Ascending aorta (tissue), 2 donors: Measurements from ENCODE around the gene COL5A3. TPM values are rescaled to one million over a fixed set of nuclear protein-coding genes. Genes with fewer than 3 reads are reported as not detected.
"Not testable (repeated sequence)": the region's sequence is repeated elsewhere in the genome, so short reads cannot be mapped to it uniquely, and the experiment has no call there.

Experiments
- DNase-seq, 2 donors: peaks; one replicate each; pipeline ENCODE4 v3.0.0-alpha.2; 2019; ENCODE audit warnings: low spot score in 2 of 2
- H3K27ac ChIP-seq, 2 donors: fragments of 200-600 bp; sonication (generic); one replicate each; pipeline ENCODE4 v1.5.1; 2016 to 2017; ENCODE audit warnings: mild to moderate bottlenecking in 1 of 2
- H3K27me3 ChIP-seq: fragments of 200-600 bp; sonication (generic); one replicate; pipeline ENCODE4 v1.5.1; 2017
- H3K36me3 ChIP-seq, 2 donors: fragments of 200-600 bp; sonication (generic); one replicate each; pipeline ENCODE4 v1.5.1; 2016
- H3K4me1 ChIP-seq, 2 donors: fragments of 200-600 bp; sonication (generic); one replicate each; pipeline ENCODE4 v1.5.1; 2016 to 2017; ENCODE audit warnings: mild to moderate bottlenecking in 1 of 2
- H3K4me3 ChIP-seq, 2 donors: fragments of 200-600 bp; sonication (generic); one replicate each; pipeline ENCODE4 v1.5.1; 2016 to 2017; ENCODE audit warnings: mild to moderate bottlenecking in 1 of 2
- H3K9me3 ChIP-seq, 2 donors: fragments of 200-600 bp; sonication (generic); one replicate each; pipeline ENCODE4 v1.5.1; 2016
- intact Hi-C: fragments of 100-400 bp; cut with DNase I; formaldehyde crosslinking; loops from one replicate; pipeline ENCODE4 v1.15.1; 2023
- total RNA-seq: library from RNA; depleted of rRNA; stranded (reverse); fragments of >200 nt; gene quantifications from one replicate; pipeline ENCODE4 v1.1.0, GENCODE V29; 2016
- TF ChIP-seq, protein P1 (sequence below), 3 experiments: fragments of 200-600 bp in 2 of 3; fragments of 450-650 bp in 1 of 3; sonication (generic) in 2 of 3; IDR thresholded peaks; one replicate each; pipeline ENCODE4 v1.5.1; 2016 to 2019; ENCODE audit warnings: antibody characterized with exemption in 3 of 3, mild to moderate bottlenecking in 1 of 3, moderate library complexity in 1 of 3

COL5A3 gene
- total RNA-seq, 1 donor from 2014 or later, result 13.6 TPM

DNA sequence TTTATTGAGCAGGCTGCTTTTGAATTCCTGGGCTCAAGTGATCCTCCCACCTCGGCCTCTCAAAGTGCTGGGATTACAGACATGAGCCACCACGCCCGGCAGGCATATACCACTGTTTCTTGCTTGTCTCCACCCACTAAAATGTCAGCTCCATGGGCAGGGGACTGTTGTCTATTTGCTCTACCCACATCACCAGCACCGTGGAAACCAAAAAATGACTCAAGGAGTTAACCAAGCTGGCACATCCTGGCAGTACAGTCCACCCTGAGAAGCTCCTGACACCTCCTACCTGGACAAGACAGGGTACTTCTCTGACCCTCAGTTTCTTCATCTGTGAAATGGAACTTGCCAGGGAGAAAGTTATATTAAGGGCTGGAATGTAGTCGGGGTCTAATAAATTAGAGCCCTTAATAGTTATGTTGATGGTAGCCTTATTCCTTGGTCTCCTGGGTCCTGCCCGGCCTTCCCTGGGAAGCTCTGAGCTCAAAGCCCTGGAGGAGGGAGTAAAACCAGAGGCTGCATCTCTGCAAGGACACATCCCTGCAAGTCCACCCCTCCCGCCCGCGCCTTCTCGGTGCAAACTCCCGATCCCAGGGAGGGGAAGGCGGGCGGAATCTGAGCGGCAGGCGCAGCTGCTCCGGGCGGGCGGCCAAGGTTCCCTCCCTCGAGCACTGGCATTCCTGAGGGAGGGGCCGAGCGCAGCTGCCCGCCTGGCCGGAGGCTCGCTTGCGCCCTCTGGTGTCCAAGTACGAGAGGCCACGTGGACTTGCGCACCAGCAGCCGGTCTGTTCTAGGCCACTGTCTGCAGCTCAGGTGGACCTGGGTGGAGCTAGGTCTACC, 17.1 kb upstream of the COL5A3 start:
- peaks cover 0 to 5% of the 10 kb centered on the region in 2 donors for H3K4me1 ChIP-seq
- H3K27me3 ChIP-seq, result peaks cover 8% of the 10 kb centered on the region
- intact Hi-C loops, result loop anchor here (1.0 to 5.0 kb wide), 4 partner anchors 27 to 890 kb away; no protein-coding TSS in a partner anchor
- H3K36me3 ChIP-seq, result no peaks in the 10 kb centered on the region
- peak overlapping the region in 1 of 2 donors; percentile 25 for H3K4me3 ChIP-seq
- peak; percentile 28 to 95 for DNase-seq
- no peak overlapping the region for H3K27ac ChIP-seq
- TF ChIP-seq, protein P1, sequence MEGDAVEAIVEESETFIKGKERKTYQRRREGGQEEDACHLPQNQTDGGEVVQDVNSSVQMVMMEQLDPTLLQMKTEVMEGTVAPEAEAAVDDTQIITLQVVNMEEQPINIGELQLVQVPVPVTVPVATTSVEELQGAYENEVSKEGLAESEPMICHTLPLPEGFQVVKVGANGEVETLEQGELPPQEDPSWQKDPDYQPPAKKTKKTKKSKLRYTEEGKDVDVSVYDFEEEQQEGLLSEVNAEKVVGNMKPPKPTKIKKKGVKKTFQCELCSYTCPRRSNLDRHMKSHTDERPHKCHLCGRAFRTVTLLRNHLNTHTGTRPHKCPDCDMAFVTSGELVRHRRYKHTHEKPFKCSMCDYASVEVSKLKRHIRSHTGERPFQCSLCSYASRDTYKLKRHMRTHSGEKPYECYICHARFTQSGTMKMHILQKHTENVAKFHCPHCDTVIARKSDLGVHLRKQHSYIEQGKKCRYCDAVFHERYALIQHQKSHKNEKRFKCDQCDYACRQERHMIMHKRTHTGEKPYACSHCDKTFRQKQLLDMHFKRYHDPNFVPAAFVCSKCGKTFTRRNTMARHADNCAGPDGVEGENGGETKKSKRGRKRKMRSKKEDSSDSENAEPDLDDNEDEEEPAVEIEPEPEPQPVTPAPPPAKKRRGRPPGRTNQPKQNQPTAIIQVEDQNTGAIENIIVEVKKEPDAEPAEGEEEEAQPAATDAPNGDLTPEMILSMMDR (IDR thresholded peaks at IDR 0.05), result peak; percentile 94 to 96 (median 94)
- H3K9me3 ChIP-seq, result no peaks in the 10 kb centered on the region

DNA sequence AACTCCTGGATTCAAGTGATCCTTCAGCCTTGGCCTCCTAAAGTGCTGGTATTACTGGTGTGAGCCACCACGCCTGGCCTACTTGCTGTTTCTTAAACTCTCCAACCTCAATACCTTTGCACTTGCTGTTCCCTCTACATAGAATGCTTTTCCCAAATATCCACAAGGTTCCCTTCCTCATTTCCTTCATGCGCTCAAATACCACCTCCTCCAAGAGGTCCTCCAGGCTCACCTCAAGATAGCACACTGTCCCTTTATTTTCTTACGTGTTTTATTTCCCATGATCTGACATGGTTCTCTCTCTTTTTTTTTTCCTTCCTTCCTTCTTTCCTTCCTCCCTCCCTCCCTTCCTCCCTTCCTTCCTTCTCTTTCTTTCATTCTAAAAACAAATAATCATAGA, 16.4 kb upstream of the COL5A3 start:
- intact Hi-C loops, result loop anchor here (1.0 to 5.0 kb wide), 4 partner anchors 26 to 889 kb away; no protein-coding TSS in a partner anchor
- H3K27me3 ChIP-seq, result peaks cover 8% of the 10 kb centered on the region
- TF ChIP-seq, protein P1 (IDR thresholded peaks at IDR 0.05), result no peak

DNA sequence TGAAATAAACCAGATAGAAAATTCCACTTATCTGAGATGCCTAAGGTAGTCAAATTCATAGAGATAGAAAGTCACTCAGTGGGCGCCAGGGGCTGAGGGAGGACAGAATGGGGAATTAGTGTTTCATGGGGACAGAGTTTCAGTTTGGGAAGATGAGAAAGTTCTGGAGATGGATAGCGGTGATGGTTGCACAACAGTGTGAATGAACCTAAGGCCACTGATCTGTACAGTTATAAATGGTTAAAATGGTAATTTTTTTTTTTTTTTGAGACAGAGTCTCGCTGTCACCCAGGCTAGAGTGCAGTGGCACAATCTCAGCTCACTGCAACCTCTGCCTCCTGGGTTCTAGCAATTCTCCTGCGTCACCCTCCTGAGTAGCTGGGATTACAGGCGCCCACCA, 12.8 kb upstream of the COL5A3 start:
- H3K4me3 ChIP-seq, intact Hi-C loops, H3K27me3 ChIP-seq, H3K36me3 ChIP-seq, H3K9me3 ChIP-seq, H3K4me1 ChIP-seq, H3K27ac ChIP-seq, DNase-seq: not testable (repeated sequence)

More for the DNA sequence above, 16.4 kb upstream of the COL5A3 start:
- Histone ChIP-seq H3K4me1 (peaks cover 0 to 5% of the 10 kb centered on the region in 2 donors), H3K36me3 (no peaks in the 10 kb centered on the region), H3K4me3 (no peak overlapping the region), H3K27ac (no peak overlapping the region), H3K9me3 (no peaks in the 10 kb centered on the region)
- no peak for DNase-seq

DNA sequence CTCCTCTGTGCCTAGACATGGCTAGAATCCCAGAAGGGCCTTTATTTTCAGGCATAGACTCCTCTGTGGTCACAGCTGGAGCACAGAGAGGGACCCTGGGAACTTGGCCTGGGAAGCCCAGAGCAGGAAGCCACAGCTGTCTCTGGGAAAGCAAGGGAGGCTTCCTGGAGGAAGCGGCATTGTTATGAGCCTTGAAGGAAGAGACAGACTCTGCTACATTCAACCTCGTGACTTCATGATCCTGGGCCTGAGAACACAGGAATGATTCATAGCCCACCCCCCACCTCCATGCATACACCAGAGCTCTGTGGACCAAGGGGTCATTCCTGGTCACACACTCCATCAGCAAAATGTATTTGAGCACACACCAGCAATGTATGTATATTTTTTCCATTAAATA, 11.6 kb upstream of the COL5A3 start:
- no peak for DNase-seq
- no peaks in the 10 kb centered on the region for H3K4me1 ChIP-seq
- no peaks in the 10 kb centered on the region for H3K27me3 ChIP-seq
- TF ChIP-seq, protein P1 (IDR thresholded peaks at IDR 0.05), result no peak
- H3K4me3 ChIP-seq, result no peak overlapping the region
- intact Hi-C loops, result no loop called here
- no peaks in the 10 kb centered on the region for H3K9me3 ChIP-seq
- H3K36me3 ChIP-seq, result no peaks in the 10 kb centered on the region
- H3K27ac ChIP-seq, result no peak overlapping the region

DNA sequence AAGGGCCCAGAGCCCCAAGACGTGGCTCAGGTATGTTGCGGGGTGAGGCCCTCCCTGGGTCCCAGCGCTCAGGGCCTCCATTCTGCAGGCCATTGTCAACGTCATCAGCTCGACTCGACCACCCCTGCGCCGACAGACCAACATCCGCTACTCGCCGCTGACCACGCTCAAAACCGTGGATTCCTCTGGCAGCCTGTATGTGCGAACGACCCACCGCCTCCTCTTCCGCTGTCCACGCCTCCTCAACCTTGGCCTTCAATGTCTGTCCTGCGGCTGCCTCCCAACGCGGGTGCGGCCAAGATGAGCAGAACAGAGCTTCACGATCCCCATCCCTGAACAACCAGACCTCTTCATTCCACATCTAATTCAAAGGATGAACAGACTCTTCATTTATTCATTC, 11.1 kb upstream of the COL5A3 start:
- H3K36me3 ChIP-seq, result no peaks in the 10 kb centered on the region
- H3K27ac ChIP-seq, result no peak overlapping the region
- DNase-seq, result no peak
- H3K4me1 ChIP-seq, result no peaks in the 10 kb centered on the region
- no peaks in the 10 kb centered on the region for H3K27me3 ChIP-seq
- TF ChIP-seq, protein P1 (IDR thresholded peaks at IDR 0.05), result no peak
- H3K4me3 ChIP-seq, result no peak overlapping the region
- no peaks in the 10 kb centered on the region for H3K9me3 ChIP-seq
- intact Hi-C loops, result no loop called here

DNA sequence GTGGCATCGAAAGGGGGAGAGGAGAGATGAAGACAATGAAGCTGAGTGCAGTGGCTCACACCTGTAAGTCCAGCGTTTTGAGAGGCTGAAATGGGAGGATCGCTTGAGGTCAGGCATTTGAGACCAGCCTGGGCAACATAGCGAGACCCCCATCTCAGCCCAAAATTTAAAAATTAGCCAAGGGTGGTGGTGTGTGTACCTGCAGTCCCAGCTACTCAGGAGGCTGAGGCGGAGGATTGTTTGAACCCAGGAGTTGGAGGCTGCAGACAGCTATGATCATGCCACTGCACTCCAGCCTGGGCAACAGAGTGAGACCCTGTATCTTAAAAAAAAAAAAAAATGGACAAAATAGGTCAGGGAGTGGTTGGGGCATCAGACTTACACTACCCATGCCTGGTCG, 10.5 kb upstream of the COL5A3 start:
- TF ChIP-seq, protein P1 (IDR thresholded peaks at IDR 0.05), result no peak
- intact Hi-C loops, result no loop called here
- DNase-seq, result no peak

More for the DNA sequence above, 10.5 kb upstream of the COL5A3 start:
- Histone ChIP-seq H3K4me3 (no peak overlapping the region), H3K27me3 (no peaks in the 10 kb centered on the region), H3K27ac (no peak overlapping the region), H3K4me1 (no peaks in the 10 kb centered on the region), H3K9me3 (no peaks in the 10 kb centered on the region), H3K36me3 (no peaks in the 10 kb centered on the region)
